ENCODE results near the gene AGAP1. TPM values are rescaled to one million over a fixed set of nuclear protein-coding genes. Genes with fewer than 3 reads are reported as not detected.

Gene AGAP1
- total RNA-seq, 1 donor from 2014 or later, result 39.4 TPM

- Histone ChIP-seq H4K20me1 (ENCODE audit: insufficient read depth, low read length) (no peaks in the 10 kb centered on the region), H3K36me3 (ENCODE audit: insufficient read depth, low read length) (no peaks in the 10 kb centered on the region), H3K79me2 (ENCODE audit: insufficient read depth, low read length) (no peaks in the 10 kb centered on the region), H3K27ac (ENCODE audit: low read depth, low read length) (no peak overlapping the region), H3K9me3 (ENCODE audit: insufficient read depth, low read depth, low read length) (no peaks in the 10 kb centered on the region), H3K9ac (ENCODE audit: low read length) (no peak overlapping the region), H3K4me1 (ENCODE audit: insufficient read depth, low read length) (no peaks in the 10 kb centered on the region), H2AFZ (ENCODE audit: low read depth, low read length) (no peak overlapping the region), H3K4me3 (ENCODE audit: insufficient read depth, low read depth, low read length) (no peak overlapping the region), H3K4me2 (ENCODE audit: low read length) (no peak overlapping the region), H3K27me3 (ENCODE audit: insufficient read depth, low read length) (no peaks in the 10 kb centered on the region)
- FAIRE-seq (no peak), DNase-seq (ENCODE audit: low read depth) (no peak)
- Mint-ChIP-seq H3K36me3 (ENCODE audit: low read depth, unreplicated experiment) (peaks cover 7% of the 10 kb centered on the region), H3K4me1 (ENCODE audit: low read depth, unreplicated experiment) (peaks cover 2% of the 10 kb centered on the region), H3K9me3 (ENCODE audit: unreplicated experiment) (no peaks in the 10 kb centered on the region), H3K4me3 (ENCODE audit: unreplicated experiment) (no peak overlapping the region), H3K27me3 (ENCODE audit: low read depth, unreplicated experiment) (no peaks in the 10 kb centered on the region), H3K27ac (ENCODE audit: unreplicated experiment) (no peak overlapping the region)
- TF ChIP-seq EZH2 (IDR thresholded peaks at IDR 0.05; ENCODE audit: insufficient read depth, low read length) (no peak), CTCF (IDR thresholded peaks at IDR 0.05; ENCODE audit: insufficient read depth, low read depth, low read length) (no peak)
Observed at GRCh38 chr2:235839226-235839625, 345.4 kb downstream of the AGAP1 start.

GRCh38 chr2:235839974-235840373, 346.1 kb downstream of the AGAP1 start:
- no peaks in the 10 kb centered on the region for H4K20me1 ChIP-seq (ENCODE audit: insufficient read depth, low read length)
- H2AFZ ChIP-seq (ENCODE audit: low read depth, low read length), result no peak overlapping the region
- DNase-seq (ENCODE audit: low read depth) (no peak), FAIRE-seq (no peak)
- Mint-ChIP-seq H3K27ac (ENCODE audit: unreplicated experiment) (no peak overlapping the region), H3K9me3 (ENCODE audit: unreplicated experiment) (no peaks in the 10 kb centered on the region), H3K4me3 (ENCODE audit: unreplicated experiment) (no peak overlapping the region), H3K36me3 (ENCODE audit: low read depth, unreplicated experiment) (peaks cover 7% of the 10 kb centered on the region), H3K4me1 (ENCODE audit: low read depth, unreplicated experiment) (peaks cover 2% of the 10 kb centered on the region), H3K27me3 (ENCODE audit: low read depth, unreplicated experiment) (no peaks in the 10 kb centered on the region)
- H3K4me1 ChIP-seq (ENCODE audit: insufficient read depth, low read length), result no peaks in the 10 kb centered on the region
- H3K27me3 ChIP-seq (ENCODE audit: insufficient read depth, low read length), result no peaks in the 10 kb centered on the region
- H3K36me3 ChIP-seq (ENCODE audit: insufficient read depth, low read length), result no peaks in the 10 kb centered on the region
- H3K9me3 ChIP-seq (ENCODE audit: insufficient read depth, low read depth, low read length), result no peaks in the 10 kb centered on the region
- no peak overlapping the region for H3K4me3 ChIP-seq (ENCODE audit: insufficient read depth, low read depth, low read length)
- no peak overlapping the region for H3K9ac ChIP-seq (ENCODE audit: low read length)
- TF ChIP-seq EZH2 (IDR thresholded peaks at IDR 0.05; ENCODE audit: insufficient read depth, low read length) (no peak), CTCF (IDR thresholded peaks at IDR 0.05; ENCODE audit: insufficient read depth, low read depth, low read length) (no peak)
- H3K4me2 ChIP-seq (ENCODE audit: low read length), result no peak overlapping the region
- H3K27ac ChIP-seq (ENCODE audit: low read depth, low read length), result no peak overlapping the region
- H3K79me2 ChIP-seq (ENCODE audit: insufficient read depth, low read length), result no peaks in the 10 kb centered on the region

DNA sequence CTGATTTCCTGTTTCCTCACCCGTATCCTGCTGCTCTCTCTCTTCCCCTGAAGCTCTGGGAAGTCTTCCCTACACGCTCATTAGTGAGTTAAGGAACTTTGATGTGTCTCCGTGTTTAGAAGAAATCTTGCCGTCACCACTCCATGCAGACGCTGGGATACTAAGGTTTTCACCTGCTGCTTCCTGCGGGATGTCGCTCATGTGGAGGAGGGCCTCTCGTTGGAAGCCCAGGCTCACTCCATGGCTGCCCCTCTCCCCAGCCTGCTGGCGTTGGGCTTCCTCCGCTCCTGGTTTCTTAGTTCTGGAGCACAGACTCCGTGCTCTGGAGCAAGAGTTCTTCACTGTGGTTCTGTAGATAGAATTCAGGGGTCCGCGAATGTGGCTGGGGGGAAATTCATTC, 348.0 kb downstream of the AGAP1 start:
- H3K36me3 ChIP-seq (ENCODE audit: insufficient read depth, low read length), result no peaks in the 10 kb centered on the region
- no peak for FAIRE-seq
- H3K27ac Mint-ChIP-seq (ENCODE audit: unreplicated experiment), result no peak overlapping the region

More for the DNA sequence above, 348.0 kb downstream of the AGAP1 start:
- Histone ChIP-seq H3K9me3 (ENCODE audit: insufficient read depth, low read depth, low read length) (no peaks in the 10 kb centered on the region), H2AFZ (ENCODE audit: low read depth, low read length) (no peak overlapping the region), H3K27ac (ENCODE audit: low read depth, low read length) (no peak overlapping the region), H3K79me2 (ENCODE audit: insufficient read depth, low read length) (no peaks in the 10 kb centered on the region), H3K4me2 (ENCODE audit: low read length) (no peak overlapping the region), H4K20me1 (ENCODE audit: insufficient read depth, low read length) (no peaks in the 10 kb centered on the region), H3K27me3 (ENCODE audit: insufficient read depth, low read length) (no peaks in the 10 kb centered on the region), H3K9ac (ENCODE audit: low read length) (no peak overlapping the region), H3K4me1 (ENCODE audit: insufficient read depth, low read length) (no peaks in the 10 kb centered on the region), H3K4me3 (ENCODE audit: insufficient read depth, low read depth, low read length) (no peak overlapping the region)
- TF ChIP-seq CTCF (IDR thresholded peaks at IDR 0.05; ENCODE audit: insufficient read depth, low read depth, low read length), result no peak
- TF ChIP-seq EZH2 (IDR thresholded peaks at IDR 0.05; ENCODE audit: insufficient read depth, low read length), result no peak
- H3K4me3 Mint-ChIP-seq (ENCODE audit: unreplicated experiment), result no peak overlapping the region
- peaks cover 7% of the 10 kb centered on the region for H3K36me3 Mint-ChIP-seq (ENCODE audit: low read depth, unreplicated experiment)
- no peaks in the 10 kb centered on the region for H3K9me3 Mint-ChIP-seq (ENCODE audit: unreplicated experiment)
- H3K27me3 Mint-ChIP-seq (ENCODE audit: low read depth, unreplicated experiment), result no peaks in the 10 kb centered on the region
- no peaks in the 10 kb centered on the region for H3K4me1 Mint-ChIP-seq (ENCODE audit: low read depth, unreplicated experiment)
- no peak for DNase-seq (ENCODE audit: low read depth)
